Keratinocyte (primary cell): Measurements from ENCODE around the gene AFF4. TPM values are rescaled to one million over a fixed set of nuclear protein-coding genes. Genes with fewer than 3 reads are reported as not detected.
"Not testable (repeated sequence)": the region's sequence is repeated elsewhere in the genome, so short reads cannot be mapped to it uniquely, and the experiment has no call there.

Source experiments
- DNase-seq: peaks from one replicate; pipeline ENCODE4 v3.0.0-alpha.2; 2011; ENCODE audit warnings: low read depth, missing footprints, low spot score
- FAIRE-seq: peaks from 2 replicates; lab custom pipeline; 2011; peaks lifted over from hg19 to GRCh38; lab: Jason Lieb, UNC
- H2AFZ ChIP-seq: 2 replicates; pipeline ENCODE4 v1.6.0; 2012; ENCODE audit warnings: low read length, control low read depth, inconsistent platforms; ENCODE audit not compliant: control insufficient read depth
- H3K27ac ChIP-seq: 2 replicates; pipeline ENCODE4 v1.5.1; 2011; ENCODE audit warnings: low read length; ENCODE audit not compliant: control insufficient read depth, insufficient read depth
- H3K27me3 ChIP-seq: 3 replicates; pipeline ENCODE4 v1.6.0; 2011; ENCODE audit warnings: low read length; ENCODE audit not compliant: control insufficient read depth, insufficient read depth; ENCODE audit errors: extremely low read depth
- H3K36me3 ChIP-seq, 2 experiments: 2 replicates in 1 of 2; 3 replicates in 1 of 2; pipeline ENCODE4 v1.5.1; 2011; ENCODE audit warnings: low read length in 2 of 2, mild to moderate bottlenecking in 1 of 2; ENCODE audit not compliant: control insufficient read depth in 2 of 2, insufficient read depth in 2 of 2; ENCODE audit errors: extremely low read depth in 1 of 2
- H3K4me1 ChIP-seq: 3 replicates; pipeline ENCODE4 v1.5.1; 2011; ENCODE audit warnings: low read length; ENCODE audit not compliant: control insufficient read depth, insufficient read depth; ENCODE audit errors: extremely low read depth
- H3K4me2 ChIP-seq: 3 replicates; pipeline ENCODE4 v1.6.0; 2011; ENCODE audit warnings: low read depth, low read length; ENCODE audit not compliant: control insufficient read depth, insufficient read depth; ENCODE audit errors: extremely low read depth
- H3K4me3 ChIP-seq, 3 experiments: fragments of 200-600 bp in 1 of 3; sonication (generic) in 1 of 3; 2 replicates in 2 of 3; 3 replicates in 1 of 3; pipeline ENCODE4 v1.5.1; 2011 to 2016; ENCODE audit warnings: low read length in 3 of 3, mild to moderate bottlenecking in 3 of 3, control low read depth in 2 of 3, inconsistent platforms in 1 of 3, low read depth in 1 of 3, mixed read lengths in 1 of 3, mixed run types in 1 of 3, moderate library complexity in 1 of 3; ENCODE audit not compliant: control insufficient read depth in 2 of 3, insufficient read depth in 2 of 3; ENCODE audit errors: extremely low read depth in 1 of 3
- H3K79me2 ChIP-seq: 2 replicates; pipeline ENCODE4 v1.6.0; 2012; ENCODE audit warnings: low read length; ENCODE audit not compliant: control insufficient read depth, insufficient read depth
- H3K9ac ChIP-seq: 3 replicates; pipeline ENCODE4 v1.6.0; 2011; ENCODE audit warnings: low read length; ENCODE audit not compliant: control insufficient read depth, insufficient read depth; ENCODE audit errors: extremely low read depth
- H3K9me1 ChIP-seq: 3 replicates; pipeline ENCODE4 v1.6.0; 2011; ENCODE audit warnings: low read length; ENCODE audit not compliant: control insufficient read depth, insufficient read depth; ENCODE audit errors: extremely low read depth
- H3K9me3 ChIP-seq: 2 replicates; pipeline ENCODE4 v1.5.1; 2012; ENCODE audit warnings: low read depth, low read length; ENCODE audit not compliant: control insufficient read depth
- H4K20me1 ChIP-seq: 3 replicates; pipeline ENCODE4 v1.6.0; 2011; ENCODE audit warnings: low read length; ENCODE audit not compliant: control insufficient read depth, insufficient read depth; ENCODE audit errors: extremely low read depth
- EZH2 ChIP-seq: IDR thresholded peaks from one replicate; pipeline ENCODE4 v1.6.1; 2012; ENCODE audit warnings: inconsistent platforms, mild to moderate bottlenecking, low read length, moderate library complexity
- dilution Hi-C: fragments of 300-500 bp; cut with MboI; formaldehyde crosslinking; loops from one replicate; pipeline ENCODE4 v1.7.0; 2020; ENCODE audit warnings: low sequenced_read_pairs; ENCODE audit not compliant: extremely low pct_ligation_motif_present
- polyA plus RNA-seq, 5 experiments: library from polyadenylated mRNA; depleted of rRNA in 3 of 5; stranded (reverse) in 3 of 5; stranded (forward) in 1 of 5; unstranded in 1 of 5; fragments of >200 nt; gene quantifications; 1 replicate in 1 of 5; 2 replicates in 3 of 5; 3 replicates in 1 of 5; pipeline versions ENCODE4 v1.2.1 to v1.2.3, GENCODE V29; 2011 to 2012; ENCODE audit warnings: missing spikeins in 2 of 5, low read depth in 1 of 5, low replicate concordance in 1 of 5
- TF ChIP-seq, protein P1 (sequence below), 3 experiments: IDR thresholded peaks in 1 of 3; conservative IDR thresholded peaks in 1 of 3; optimal IDR thresholded peaks in 1 of 3; 2 replicates in 2 of 3; 3 replicates in 1 of 3; pipeline versions ENCODE3 to v1.5.1; 2011; ENCODE audit warnings: low read length in 3 of 3, mild to moderate bottlenecking in 3 of 3, moderate library complexity in 2 of 3, control low read depth in 1 of 3, inconsistent platforms in 1 of 3; ENCODE audit not compliant: insufficient read depth in 2 of 3; ENCODE audit errors: extremely low read depth in 1 of 3

Gene AFF4
- polyA plus RNA-seq, 1 donor (not counting 4 experiments of a cell fraction or from before 2014, with no cell fraction given) = 51.3 TPM

DNA sequence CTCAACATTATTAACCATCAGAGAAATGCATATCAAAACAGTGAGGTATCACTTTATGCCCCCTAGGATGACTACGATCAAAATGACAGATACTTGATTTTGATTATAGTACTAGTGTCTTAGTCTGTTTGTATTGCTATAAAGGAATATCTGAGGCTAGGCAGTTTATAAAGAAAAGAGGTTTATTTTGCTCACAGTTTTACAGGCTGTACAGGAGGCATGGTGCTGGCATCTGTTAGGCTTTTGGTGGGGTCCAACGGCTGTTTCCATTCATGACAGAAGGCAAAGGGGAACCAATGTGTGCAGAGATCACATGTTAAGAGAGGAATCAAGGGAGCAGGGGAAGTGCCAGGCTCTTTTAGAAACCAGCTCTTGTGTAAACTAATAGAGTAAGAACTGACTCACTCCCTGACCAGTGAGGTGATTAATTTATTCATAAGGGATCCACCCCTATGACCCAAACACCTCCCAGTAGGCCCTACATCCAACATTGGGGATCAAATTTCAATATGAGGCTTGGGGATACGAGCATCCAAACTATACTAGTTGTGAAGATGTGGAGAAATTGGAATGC is 16.0 kb upstream of the AFF4 start:
- H3K27me3 ChIP-seq = no peaks in the 10 kb centered on the region
- H3K4me3 ChIP-seq = no peak overlapping the region
- H3K27ac ChIP-seq = no peak overlapping the region
- no peaks in the 10 kb centered on the region for H4K20me1 ChIP-seq
- FAIRE-seq (no peak), DNase-seq (no peak)
- no peak overlapping the region for H3K4me2 ChIP-seq
- no peaks in the 10 kb centered on the region for H3K79me2 ChIP-seq
- H3K4me1 ChIP-seq = peaks cover 5% of the 10 kb centered on the region
- H3K9me3 ChIP-seq = no peaks in the 10 kb centered on the region
- H2AFZ ChIP-seq = no peak overlapping the region
- TF ChIP-seq EZH2 = no peak
- H3K9me1 ChIP-seq = no peaks in the 10 kb centered on the region
- dilution Hi-C loops = no loop called here
- H3K36me3 ChIP-seq = no peaks in the 10 kb centered on the region
- no peak overlapping the region for H3K9ac ChIP-seq

DNA sequence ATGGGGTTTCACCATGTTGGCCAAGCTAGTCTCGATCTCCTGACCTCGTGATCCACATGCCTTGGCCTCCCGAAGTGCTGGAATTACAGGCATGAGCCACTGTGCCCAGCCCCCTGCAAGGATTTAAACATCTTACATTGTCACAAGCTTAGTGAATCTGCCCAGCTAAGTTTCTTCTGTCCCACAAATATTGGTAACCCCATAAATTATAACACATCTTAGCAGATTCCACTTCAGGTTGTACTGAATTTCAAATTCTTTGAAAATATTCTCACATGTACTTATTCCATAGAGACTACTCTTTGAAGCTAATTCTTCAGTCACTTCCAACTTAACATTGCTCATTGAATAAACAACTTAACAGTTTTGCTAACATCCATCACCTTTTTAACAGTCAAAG is 13.4 kb upstream of the AFF4 start:
- FAIRE-seq (no peak), DNase-seq (no peak)
- Histone ChIP-seq H3K9me1 (no peaks in the 10 kb centered on the region), H3K9me3 (no peaks in the 10 kb centered on the region), H2AFZ (no peak overlapping the region), H3K4me1 (peaks cover 9% of the 10 kb centered on the region), H3K9ac (no peak overlapping the region), H3K27me3 (no peaks in the 10 kb centered on the region), H3K36me3 (no peaks in the 10 kb centered on the region), H4K20me1 (no peaks in the 10 kb centered on the region), H3K79me2 (no peaks in the 10 kb centered on the region), H3K4me3 (no peak overlapping the region), H3K27ac (no peak overlapping the region), H3K4me2 (no peak overlapping the region)
- TF ChIP-seq EZH2 = no peak
- TF ChIP-seq, protein P1, sequence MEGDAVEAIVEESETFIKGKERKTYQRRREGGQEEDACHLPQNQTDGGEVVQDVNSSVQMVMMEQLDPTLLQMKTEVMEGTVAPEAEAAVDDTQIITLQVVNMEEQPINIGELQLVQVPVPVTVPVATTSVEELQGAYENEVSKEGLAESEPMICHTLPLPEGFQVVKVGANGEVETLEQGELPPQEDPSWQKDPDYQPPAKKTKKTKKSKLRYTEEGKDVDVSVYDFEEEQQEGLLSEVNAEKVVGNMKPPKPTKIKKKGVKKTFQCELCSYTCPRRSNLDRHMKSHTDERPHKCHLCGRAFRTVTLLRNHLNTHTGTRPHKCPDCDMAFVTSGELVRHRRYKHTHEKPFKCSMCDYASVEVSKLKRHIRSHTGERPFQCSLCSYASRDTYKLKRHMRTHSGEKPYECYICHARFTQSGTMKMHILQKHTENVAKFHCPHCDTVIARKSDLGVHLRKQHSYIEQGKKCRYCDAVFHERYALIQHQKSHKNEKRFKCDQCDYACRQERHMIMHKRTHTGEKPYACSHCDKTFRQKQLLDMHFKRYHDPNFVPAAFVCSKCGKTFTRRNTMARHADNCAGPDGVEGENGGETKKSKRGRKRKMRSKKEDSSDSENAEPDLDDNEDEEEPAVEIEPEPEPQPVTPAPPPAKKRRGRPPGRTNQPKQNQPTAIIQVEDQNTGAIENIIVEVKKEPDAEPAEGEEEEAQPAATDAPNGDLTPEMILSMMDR (optimal IDR thresholded peaks at IDR 0.05 in 1 of 3, IDR thresholded peaks at IDR 0.05 in 1 of 3, conservative IDR thresholded peaks at IDR 0.05 in 1 of 3; ENCODE audit: extremely low read depth in 1 of 3, insufficient read depth in 2 of 3, low read length in 3 of 3) = no peak
- dilution Hi-C loops = no loop called here

DNA sequence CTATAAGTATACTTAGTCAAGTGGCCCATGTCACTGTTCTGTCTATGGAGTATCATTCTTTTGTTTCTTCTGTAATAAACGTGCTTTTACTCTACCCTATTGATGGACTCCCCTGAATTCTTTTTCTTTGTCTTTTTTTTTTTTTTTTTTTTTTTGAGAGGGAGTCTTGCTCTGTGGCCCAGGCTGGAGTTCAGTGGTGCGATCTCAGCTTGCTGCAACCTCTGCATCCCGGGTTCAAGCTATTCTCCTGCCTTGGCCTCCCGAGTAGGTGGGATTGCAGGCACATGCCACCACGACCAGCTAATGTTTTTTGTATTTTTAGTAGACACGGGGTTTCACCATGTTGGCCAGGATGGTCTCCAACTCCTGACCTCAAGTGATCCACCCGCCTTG is 9.0 kb upstream of the AFF4 start:
- H3K27me3 ChIP-seq, H3K9ac ChIP-seq, H3K9me3 ChIP-seq, H3K4me2 ChIP-seq, H3K4me1 ChIP-seq, FAIRE-seq, H3K27ac ChIP-seq, H3K4me3 ChIP-seq, H4K20me1 ChIP-seq, DNase-seq, H3K36me3 ChIP-seq, H3K79me2 ChIP-seq, H3K9me1 ChIP-seq, H2AFZ ChIP-seq, dilution Hi-C loops: not testable (repeated sequence)
